Fibroblast of skin of left biceps (primary cell): Measurements from ENCODE around the gene SH3BP4.
A peak's percentile ranks its signal among the peaks of the same experiment; 100 is the strongest.

ENCODE experiments used
- DNase-seq, 2 experiments: peaks; one replicate each; pipeline ENCODE4 v3.0.0-alpha.2; 2013; ENCODE audit warnings: low read depth in 2 of 2

Gene SH3BP4

DNA sequence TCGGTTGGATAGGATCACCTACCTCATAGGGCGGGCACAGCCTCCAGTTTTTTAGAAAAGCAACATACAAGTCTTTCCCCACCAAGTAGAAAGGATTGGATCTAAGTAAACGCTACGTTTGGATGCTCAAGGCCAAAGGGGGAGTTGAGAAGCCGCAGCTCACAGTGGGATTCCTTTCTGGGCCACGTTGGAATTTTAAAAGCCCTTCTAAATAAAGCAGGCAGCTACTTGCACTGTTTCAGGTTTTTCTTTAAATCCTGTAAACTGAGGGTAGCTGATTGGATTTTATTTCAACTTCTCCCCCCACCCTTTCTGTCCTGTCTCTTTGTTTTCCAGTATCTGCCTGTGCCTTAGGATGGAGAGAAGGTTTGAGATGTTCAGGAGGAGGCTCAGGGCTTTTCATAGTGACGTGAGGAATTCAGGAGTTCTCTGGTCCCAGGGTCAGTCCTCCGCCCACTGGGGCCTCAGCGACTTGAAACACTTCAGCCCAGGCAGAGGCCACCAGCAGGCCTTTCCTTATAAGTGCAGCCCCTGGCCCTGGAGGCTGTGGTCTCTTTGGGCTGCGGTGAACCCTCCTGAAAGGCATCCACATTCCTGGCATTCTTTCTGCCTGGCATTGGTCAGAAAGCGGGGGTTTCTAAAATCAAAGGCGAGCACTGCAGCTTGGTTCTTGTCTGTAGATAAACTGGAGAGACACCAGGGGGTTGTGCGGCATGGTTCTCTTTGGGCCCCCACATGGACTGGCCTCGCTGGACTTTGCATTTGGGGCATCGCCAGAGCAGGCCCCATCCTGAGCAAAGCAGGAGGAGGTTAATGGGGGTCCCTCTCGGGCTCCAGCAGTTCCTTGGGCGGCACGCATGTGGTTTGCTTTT is 44.5 kb downstream of the SH3BP4 start:
- DNase-seq = peak; percentile 61 to 62

DNA sequence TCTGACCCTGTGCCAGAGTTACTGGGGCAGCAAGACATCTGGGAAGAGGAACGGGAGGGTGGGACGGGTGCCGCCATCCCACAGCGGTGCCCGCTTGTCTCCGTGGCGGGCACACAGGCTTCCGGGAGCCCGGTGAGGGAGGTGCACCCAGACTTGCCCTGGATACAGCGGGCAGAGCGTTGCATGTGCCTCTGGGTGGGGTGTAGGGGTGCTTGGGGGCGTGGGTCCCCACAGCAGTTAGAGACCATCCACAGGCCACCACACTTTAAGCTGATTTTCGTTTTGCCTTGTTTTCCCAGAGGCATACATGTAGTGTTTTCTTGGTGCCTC is 45.1 kb downstream of the SH3BP4 start:
- no peak for DNase-seq

- DNase-seq = no peak
Measured at GRCh38 chr2:234997389-234997788, 45.6 kb downstream of the SH3BP4 start.

- no peak for DNase-seq
Measured at GRCh38 chr2:234998404-234999211, 46.8 kb downstream of the SH3BP4 start.

DNA sequence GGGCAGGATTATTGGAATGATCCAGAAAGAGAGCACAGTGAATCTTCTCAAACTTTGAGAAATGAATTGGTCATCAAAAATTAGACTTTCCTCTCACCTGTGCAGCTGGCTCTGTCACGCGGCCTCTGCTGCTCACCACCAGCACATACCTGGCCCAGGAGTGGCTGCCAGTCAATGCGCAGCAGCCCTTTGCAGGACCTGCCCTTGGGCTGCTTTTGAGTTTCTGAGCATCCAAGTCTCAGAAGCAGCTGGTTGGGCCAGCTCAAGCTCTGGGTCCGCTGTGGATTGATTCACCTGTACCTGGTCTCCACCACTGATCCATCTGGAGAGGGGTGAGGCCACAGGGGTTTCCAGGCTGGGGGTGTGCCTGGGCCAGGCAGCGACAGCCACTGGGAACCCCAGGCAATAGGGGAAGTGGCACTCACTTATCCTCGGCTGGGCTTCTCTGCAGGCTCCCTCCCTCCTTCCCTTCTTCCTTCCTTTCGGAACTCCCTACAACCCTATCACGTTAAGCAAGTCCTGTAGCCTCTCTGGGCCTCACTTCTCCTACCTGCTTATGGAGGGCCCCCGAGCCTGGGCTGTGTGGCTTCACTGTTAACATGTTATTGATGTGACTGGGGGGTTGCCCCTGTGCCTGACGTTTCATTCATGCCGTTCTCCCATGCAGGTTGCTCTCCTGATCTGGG is 48.1 kb downstream of the SH3BP4 start:
- DNase-seq = no peak

DNA sequence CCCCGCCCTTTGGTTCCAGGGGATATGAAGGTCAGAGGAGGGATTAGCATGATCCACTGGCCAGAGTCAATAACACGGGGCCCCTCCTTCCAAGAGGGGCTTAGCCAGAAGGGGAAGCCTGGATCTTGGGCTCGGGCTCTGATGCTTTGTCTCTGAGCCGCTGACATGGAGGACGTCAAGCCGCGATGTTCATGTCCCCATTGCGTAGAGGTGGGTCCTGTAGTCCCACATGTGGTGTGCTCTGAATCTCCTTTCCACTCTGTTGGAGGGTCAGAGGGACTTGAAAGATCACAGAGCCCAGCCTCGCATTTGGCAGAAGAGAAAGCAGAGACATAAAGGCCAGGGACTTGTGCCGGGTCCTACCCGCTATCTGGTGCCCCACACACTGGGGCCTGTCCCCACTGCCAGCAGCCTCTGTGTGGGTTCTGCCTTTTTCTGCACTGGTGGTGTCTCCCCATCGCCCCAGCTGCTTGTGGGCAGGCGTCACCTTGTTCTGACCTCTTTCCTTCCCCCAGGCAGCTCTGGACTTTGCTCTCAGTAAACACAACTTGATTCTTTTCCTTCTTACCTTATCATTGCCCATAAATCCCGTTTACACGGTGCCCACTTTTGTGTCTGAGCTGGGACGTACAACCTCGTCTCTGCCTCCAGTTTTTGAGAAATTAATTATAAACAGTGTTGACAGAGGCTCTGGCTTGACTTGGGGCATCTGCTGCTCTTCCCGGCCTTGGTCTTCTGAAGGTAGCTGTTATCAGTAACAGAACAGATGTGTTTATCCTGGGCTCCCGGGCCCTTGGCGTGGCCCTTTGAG is 48.8 kb downstream of the SH3BP4 start:
- no peak for DNase-seq

DNA sequence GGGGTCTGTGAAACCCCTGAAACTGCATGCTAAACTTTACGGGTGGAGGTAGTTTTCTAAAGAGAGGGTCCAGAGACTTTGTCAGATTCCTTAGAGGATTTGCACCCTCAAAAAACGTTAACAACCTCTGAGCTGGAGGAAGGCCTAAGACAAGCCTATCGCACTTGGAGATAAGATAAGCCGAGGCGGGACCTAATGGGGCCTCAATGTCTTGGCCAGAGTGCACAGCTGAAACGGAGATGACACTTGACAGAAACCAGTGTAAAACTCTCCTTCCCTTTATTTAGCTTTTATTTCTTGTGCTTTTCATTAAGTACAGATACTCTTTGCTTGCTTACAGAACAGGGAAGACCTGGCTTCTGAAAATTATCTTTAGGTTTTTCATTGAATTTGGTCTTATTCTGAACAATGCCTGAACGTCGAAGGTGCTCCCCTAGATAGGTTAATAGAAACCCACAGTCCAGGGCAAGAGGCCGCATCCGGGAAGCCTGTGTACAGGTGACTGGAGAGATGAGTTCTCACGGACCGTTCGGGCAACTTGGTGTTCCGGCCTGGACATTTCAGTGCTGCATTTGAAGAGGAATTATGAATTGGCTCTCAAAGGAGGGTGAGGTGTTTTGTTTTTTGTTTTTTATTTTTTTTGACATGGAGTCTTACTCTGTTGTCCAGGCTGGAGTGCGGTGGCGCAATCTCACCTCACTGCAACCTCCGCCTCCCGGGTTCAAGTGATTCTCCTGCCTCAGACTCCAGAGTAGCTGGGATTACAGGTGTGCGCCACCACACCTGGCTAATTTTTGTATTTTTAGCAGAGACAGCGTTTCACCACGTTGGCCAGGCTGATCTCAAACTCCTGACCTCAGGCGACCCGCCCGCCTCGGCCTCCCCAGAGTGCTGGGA is 49.7 kb downstream of the SH3BP4 start:
- no peak for DNase-seq

DNA sequence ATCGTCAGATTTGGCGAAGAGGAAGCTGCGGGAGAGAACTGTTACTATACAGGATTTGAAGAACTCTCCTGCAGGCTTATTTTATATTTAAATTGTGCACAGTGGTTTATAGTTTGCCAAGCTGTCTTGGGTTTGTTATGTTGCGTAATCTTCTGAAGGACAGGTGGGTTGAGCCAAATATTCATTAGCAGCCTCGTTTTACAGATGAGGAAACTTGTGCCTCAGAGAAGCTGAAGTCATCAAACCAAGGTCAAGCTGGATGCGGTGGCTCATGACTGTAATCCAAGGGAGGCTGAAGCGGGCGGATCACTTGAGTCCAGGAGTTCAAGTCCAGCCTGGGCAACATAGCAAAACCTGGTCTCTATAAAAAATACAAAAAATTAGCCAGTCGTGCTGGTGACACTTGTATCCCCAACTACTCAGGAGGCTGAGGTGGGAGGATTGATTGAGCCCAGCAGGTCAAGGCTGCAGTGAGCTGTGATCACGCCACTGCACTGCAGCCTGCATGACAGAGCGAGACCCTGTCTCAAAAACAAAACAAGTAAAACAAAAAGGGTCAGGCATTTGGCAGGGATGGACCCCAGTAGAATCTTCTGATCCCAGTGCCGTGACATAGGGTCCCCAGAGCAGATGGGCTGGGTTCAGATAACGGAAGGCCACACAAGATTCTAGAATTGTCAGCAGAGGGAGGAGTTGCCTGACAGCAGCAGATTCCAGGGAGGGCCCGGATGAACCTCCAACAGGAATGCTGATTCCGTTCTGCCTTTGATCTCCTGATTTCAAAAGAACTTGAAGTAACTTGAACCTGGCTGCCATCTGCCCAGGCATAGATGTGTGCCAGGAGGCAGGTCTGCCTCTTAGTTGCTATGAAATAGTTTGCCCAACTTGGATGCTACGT is 50.6 kb downstream of the SH3BP4 start:
- DNase-seq = no peak

DNA sequence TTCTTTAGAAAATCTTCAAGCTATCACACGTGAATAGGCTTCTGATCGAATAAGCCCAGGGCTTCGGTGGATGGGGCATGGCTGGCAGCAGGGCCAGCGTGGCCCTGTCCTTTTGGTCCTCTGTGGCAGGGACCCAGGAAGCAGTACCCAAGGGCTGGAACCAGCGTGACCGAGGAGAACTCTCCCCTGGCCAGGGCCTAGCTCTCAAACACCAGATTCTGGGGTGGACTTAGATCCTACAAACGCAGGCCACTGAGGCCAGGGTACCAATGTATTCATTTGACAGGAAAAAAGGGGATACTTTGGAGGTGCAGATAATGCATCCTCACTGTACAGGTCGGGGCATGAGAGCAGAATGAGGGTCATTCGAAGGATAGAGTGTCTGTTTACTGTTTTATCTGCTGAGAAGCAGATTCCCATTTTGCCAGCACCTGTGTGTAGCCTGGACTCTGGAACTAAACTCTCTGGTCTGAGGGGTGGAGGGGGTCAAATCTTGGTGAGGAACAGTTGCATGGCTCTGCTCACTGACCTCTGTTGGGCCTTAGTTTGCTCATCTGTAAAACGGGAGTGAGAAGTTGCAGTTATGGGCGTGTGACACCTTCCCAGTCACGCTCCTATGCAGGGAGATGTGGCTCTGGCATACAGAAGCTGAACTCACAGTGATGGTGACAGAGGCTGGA is 51.4 kb downstream of the SH3BP4 start:
- DNase-seq = no peak

DNA sequence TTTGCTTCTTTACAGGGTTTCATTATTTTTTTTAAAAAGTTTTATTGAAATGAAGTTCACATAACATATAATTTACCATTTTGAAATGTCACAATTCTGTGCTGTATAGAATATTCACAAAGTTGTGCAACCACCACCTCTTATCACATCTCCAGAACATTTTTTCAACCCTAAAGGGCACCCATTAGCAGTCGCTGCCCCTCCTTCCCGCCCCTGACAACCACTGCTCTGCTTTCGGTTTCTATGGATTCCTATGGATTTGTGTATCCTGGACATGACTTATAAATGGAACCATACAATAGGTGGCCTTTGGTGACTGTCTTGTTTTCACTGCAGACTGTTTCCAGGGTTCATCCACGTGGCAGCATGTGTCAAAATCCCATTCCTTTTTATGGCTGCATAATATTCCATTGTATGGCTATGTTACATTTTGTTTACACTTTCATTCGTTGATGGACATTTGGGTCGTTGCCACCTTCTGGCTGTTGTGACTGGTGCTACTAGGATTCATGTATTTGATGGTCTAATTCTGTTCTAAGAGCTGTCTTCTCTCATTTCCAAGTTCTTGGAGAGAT is 52.6 kb downstream of the SH3BP4 start:
- no peak for DNase-seq

DNA sequence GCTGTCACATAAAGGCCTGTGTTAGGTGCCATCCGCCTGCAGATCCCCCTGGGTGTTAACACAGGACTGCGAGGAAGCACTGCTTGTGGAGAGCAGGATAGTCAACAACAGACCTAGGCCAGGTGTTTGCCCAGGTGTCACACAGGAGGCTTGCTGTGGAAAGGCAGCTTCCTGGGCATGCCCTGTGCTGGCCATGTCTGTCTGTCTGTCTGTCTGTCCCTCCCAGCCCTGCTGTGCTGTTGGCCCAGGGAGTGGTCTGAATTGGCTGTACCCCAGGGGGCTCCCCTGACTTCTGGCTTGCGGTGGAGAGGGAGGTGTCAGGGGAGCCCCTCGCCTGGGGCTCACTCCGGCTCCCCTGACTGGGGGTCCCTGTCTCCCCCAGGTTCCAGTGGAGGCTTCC is 53.2 kb downstream of the SH3BP4 start:
- DNase-seq = no peak

GRCh38 chr2:235005603-235006259 is 53.9 kb downstream of the SH3BP4 start:
- DNase-seq = no peak

DNA sequence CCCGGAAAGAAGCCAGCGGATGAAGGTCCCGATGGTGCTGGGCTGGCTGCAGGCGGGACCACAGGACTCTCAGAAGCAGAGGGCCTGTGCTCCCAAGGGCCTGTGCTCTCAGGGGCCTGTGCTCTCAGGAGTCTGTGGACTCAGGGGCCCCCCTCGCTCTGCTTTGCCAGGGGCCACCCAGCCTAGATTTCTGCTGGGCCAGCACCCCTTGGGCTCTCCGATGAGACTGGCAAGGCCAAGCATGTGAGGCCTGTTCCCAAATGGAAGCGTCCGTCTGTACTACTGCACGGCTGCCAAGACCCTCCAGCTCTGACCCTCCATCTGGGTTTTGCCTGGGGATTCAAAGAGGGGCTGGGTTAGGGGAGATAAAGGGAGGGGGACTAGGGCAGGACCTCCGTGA is 54.6 kb downstream of the SH3BP4 start:
- DNase-seq = no peak

- no peak for DNase-seq
Measured at GRCh38 chr2:235006986-235007385, 55.2 kb downstream of the SH3BP4 start.

DNA sequence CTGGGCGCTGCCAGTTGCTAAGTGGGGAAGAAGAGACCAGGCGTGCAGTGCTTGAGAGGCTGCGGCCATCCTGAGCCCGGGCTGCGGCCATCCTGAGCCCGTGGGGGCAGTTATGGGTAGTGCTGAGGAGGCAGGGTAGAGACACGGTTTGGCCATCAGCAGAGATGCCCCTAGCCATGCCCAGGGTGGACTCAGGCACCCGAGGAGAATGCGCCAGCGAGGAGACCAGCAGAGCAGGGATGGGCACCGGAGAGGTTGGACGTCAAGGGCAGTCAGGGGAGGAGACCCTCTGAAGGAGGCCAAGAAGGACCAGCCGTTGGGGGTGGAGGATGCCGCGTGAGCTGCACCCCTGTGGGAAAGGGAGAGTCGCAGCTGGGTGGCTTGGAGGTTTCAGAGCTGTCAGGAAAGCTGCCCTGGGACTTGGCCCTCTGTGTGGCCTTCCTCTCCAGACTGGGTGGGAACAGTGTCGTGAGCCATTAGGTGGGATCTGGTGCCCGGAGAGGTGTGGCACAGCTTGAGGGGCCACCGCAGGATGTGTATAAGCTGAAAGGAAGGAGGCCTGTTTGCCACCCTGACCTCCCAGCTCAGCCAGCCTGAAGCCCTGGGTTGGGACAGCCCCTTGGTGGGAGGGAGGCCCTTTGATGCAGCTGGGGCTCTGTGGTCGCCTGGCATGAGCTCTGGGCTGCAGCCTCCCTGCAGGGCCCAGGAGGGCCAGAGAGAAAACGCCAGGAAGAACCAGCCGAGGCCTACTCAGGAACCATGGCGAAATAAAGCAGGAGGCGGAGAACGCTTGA is 56.0 kb downstream of the SH3BP4 start:
- DNase-seq = no peak

DNA sequence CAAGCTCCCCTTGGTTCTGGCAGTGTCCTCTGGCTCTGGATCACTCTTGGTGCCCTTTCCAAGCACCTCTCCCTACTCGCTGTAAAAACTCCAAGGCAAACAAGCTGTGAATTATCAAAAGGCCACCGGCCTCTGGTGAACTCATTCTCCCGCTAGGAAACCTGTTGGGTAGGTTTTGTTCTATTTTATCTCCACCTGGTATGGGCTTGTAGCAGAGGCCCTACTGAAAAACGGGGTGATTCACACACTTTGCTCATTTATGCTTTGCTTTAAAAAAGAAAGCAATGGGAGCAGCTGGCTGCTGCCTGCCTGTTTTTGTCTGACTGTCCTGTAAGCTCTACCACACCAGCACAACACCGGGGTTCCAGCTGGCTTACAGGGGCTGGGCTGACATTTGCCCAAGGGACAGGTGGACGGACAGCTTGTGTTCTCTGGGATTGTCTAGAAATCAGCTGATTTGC is 56.8 kb downstream of the SH3BP4 start:
- no peak for DNase-seq

- no peak for DNase-seq
Measured at GRCh38 chr2:235009081-235009480, 57.3 kb downstream of the SH3BP4 start.
